ENCODE data around the gene FGGY.

Gene FGGY

DNA sequence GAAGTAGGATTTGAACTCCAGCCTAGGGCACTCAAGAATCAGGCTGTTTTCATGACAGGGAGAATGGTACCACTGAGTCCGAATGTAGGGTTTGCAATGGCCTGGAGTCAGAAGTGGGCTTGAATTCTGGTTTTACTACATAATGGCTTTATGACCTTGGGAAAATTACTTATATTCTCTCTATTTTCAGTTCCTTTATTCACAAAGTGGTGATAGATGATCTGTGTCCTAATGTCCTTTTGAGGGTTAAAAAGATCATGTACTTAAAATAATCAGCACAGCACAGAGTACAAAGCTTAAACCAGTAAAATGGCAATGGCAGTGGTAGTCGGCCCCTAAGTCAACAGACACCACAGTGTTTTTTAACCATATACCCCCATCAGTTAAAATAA, 454.1 kb downstream of the FGGY start:
- H3K4me3 ChIP-seq (ENCODE audit: low read depth, low read length): no peak overlapping the region
- TF ChIP-seq, protein P1, sequence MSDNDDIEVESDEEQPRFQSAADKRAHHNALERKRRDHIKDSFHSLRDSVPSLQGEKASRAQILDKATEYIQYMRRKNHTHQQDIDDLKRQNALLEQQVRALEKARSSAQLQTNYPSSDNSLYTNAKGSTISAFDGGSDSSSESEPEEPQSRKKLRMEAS (IDR thresholded peaks at IDR 0.05; ENCODE audit: low read depth, low read length): no peak
- TF ChIP-seq, protein P2, sequence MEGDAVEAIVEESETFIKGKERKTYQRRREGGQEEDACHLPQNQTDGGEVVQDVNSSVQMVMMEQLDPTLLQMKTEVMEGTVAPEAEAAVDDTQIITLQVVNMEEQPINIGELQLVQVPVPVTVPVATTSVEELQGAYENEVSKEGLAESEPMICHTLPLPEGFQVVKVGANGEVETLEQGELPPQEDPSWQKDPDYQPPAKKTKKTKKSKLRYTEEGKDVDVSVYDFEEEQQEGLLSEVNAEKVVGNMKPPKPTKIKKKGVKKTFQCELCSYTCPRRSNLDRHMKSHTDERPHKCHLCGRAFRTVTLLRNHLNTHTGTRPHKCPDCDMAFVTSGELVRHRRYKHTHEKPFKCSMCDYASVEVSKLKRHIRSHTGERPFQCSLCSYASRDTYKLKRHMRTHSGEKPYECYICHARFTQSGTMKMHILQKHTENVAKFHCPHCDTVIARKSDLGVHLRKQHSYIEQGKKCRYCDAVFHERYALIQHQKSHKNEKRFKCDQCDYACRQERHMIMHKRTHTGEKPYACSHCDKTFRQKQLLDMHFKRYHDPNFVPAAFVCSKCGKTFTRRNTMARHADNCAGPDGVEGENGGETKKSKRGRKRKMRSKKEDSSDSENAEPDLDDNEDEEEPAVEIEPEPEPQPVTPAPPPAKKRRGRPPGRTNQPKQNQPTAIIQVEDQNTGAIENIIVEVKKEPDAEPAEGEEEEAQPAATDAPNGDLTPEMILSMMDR (IDR thresholded peaks at IDR 0.05; ENCODE audit: low read depth, low read length): no peak
- TF ChIP-seq POLR2A (IDR thresholded peaks at IDR 0.05; ENCODE audit: extremely low read depth, insufficient read length): no peak
- TF ChIP-seq MYC (IDR thresholded peaks at IDR 0.05; ENCODE audit: low read depth, low read length): no peak
- no peak for DNase-seq (ENCODE audit: low read depth)

DNA sequence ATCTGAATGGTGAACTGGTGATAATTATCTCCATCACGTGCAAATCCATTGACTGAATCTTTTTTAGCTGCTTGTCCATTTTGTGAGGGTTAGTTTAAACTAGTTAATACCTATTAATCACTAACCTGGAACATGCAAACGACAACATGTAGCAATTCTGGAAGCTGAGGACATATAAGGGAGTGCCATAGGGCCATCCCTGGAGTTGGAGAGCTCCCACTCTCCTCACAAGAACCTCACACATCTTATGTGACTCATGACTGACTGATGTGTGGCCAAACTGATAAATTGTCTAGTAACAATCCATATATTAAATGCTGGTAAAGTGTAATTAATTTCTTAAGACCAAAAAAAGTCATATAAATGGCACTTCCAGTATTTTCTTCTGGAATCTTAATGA, 454.9 kb downstream of the FGGY start:
- H3K4me3 ChIP-seq (ENCODE audit: low read depth, low read length): no peak overlapping the region
- DNase-seq (ENCODE audit: low read depth): no peak
- TF ChIP-seq, protein P2 (IDR thresholded peaks at IDR 0.05; ENCODE audit: low read depth, low read length): no peak
- no peak for TF ChIP-seq POLR2A (IDR thresholded peaks at IDR 0.05; ENCODE audit: extremely low read depth, insufficient read length)
- TF ChIP-seq, protein P1 (IDR thresholded peaks at IDR 0.05; ENCODE audit: low read depth, low read length): no peak
- TF ChIP-seq MYC (IDR thresholded peaks at IDR 0.05; ENCODE audit: low read depth, low read length): no peak

DNA sequence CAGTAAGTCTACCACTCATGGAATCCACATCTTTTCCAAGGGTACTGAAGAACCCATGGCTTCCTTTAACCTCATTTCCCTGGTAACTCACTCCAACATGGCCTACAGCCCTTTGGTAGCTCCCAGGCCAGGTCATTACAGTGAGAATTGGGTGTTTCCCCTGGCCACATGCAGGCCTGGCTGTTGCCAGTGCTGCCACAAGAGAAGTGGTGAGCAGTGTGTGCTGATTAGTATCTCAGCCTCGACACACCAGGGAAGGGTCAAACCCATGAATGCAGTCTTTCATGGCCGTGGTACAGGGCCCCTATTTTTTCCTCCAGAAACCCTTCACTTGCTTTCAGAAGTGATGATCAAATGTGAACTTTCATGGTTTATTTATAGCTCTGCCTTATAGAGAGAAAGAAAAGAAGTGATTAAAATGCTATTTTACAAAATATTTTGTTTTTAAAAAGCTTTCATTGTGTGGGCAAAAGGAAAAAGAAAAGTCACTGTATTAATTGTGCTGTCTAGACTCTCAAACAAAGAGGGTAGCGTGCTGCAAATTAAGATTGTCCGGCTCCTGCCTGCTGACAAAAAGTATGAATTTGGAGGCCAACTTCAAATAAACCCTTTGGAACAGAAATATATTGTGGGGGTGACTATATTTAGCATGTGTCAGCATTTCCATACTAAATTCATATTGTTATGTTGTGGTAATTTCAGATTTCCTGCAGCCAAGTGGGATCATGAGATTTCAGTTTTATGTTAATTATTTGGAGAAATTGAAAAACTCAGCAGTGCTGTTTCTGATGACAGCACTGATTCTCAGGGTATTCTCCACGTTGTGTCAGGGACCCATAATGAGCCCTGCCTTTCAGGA, 455.9 kb downstream of the FGGY start:
- DNase-seq (ENCODE audit: low read depth): no peak
- no peak overlapping the region for H3K4me3 ChIP-seq (ENCODE audit: low read depth, low read length)
- TF ChIP-seq, protein P1 (IDR thresholded peaks at IDR 0.05; ENCODE audit: low read depth, low read length): no peak
- TF ChIP-seq MYC (IDR thresholded peaks at IDR 0.05; ENCODE audit: low read depth, low read length) (no peak), POLR2A (IDR thresholded peaks at IDR 0.05; ENCODE audit: extremely low read depth, insufficient read length) (no peak)
- TF ChIP-seq, protein P2 (IDR thresholded peaks at IDR 0.05; ENCODE audit: low read depth, low read length): no peak

DNA sequence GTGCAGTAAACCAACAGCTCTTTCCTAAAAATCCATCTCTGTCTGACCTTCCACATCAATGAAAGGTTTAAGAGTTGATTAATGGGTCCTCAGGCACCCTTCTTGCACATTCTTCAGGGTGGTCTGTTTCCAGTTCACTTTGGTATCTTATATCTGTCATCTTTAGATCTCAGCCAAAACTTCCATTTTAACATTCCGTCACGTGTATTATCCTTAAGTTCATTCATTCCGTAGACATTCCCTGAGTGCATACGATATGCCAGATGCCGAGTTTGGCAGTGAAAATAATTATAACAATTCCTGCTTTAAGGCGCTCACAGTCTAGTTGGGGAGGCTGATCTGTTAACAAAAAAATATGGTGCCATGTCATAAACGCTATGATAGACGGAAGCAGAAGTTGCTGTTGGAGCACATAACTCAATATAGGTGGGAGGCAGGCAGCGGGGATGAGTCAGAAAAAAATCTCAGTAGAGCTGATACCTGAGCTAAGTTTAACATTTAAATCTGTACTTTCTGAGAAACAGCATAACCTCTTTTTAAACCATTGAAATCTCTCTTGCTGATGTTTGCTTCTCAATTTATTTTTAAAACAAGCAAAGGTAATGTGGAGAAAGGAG, 458.3 kb downstream of the FGGY start:
- DNase-seq (ENCODE audit: low read depth): no peak
- TF ChIP-seq, protein P1 (IDR thresholded peaks at IDR 0.05; ENCODE audit: low read depth, low read length): no peak
- TF ChIP-seq POLR2A (IDR thresholded peaks at IDR 0.05; ENCODE audit: extremely low read depth, insufficient read length) (no peak), MYC (IDR thresholded peaks at IDR 0.05; ENCODE audit: low read depth, low read length) (no peak)
- TF ChIP-seq, protein P2 (IDR thresholded peaks at IDR 0.05; ENCODE audit: low read depth, low read length): no peak

DNA sequence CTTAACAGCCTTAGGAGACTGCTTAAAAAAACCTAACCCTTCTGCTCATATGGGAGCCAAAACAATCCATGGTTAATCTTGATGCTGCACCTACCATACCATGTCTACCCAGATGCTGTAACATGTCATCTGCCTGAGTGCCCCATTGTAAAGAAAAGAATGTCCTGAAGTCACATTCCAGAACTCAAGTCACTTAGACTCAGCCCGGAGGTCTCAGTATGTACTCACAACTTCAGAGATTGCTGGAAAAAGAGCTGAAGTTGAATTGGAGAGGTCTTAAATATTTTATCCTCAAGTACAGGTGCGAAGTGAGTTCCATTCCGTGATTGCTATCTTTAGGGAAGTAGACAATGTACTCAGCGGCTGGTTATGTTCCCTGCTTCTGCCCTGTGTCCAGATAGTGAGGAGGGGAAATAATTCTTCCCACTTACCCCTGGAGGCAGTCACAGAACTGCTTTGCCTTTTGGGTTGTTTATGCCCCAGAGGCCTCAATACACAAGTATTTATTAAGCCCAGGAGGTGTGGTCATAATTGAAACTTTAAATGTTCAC, 460.4 kb downstream of the FGGY start:
- DNase-seq (ENCODE audit: low read depth): no peak
- no peak for TF ChIP-seq POLR2A (IDR thresholded peaks at IDR 0.05; ENCODE audit: extremely low read depth, insufficient read length)
- TF ChIP-seq, protein P2 (IDR thresholded peaks at IDR 0.05; ENCODE audit: low read depth, low read length): no peak
- TF ChIP-seq, protein P1 (IDR thresholded peaks at IDR 0.05; ENCODE audit: low read depth, low read length): no peak
- TF ChIP-seq MYC (IDR thresholded peaks at IDR 0.05; ENCODE audit: low read depth, low read length): no peak
- H3K4me3 ChIP-seq (ENCODE audit: low read depth, low read length): no peak overlapping the region

More for the DNA sequence above, 458.3 kb downstream of the FGGY start:
- no peak overlapping the region for H3K4me3 ChIP-seq (ENCODE audit: low read depth, low read length)
